Right lobe of liver (tissue), 6 donors: ENCODE measurements around the gene GPRC5A. TPM values are rescaled to one million over a fixed set of nuclear protein-coding genes. Genes with fewer than 3 reads are reported as not detected.

Source experiments
- ATAC-seq, 4 donors: fragments of 200-7000 bp; cut with Tn5 transposase; one replicate each; pipeline ENCODE4 v1.9.1; 2020; ENCODE audit warnings: mild to moderate bottlenecking in 4 of 4, moderate library complexity in 4 of 4
- DNase-seq, 3 donors: peaks; one replicate each; pipeline ENCODE4 v3.0.0-alpha.2; 2020
- H3K27ac ChIP-seq, 3 donors: fragments of 200-600 bp; one replicate each; pipeline ENCODE4 v1.8.0; 2022
- H3K27me3 ChIP-seq, 2 donors: fragments of 200-600 bp; one replicate each; pipeline ENCODE4 v1.8.0; 2022
- H3K36me3 ChIP-seq, 4 donors: fragments of 200-600 bp; sonication (generic) in 1 of 4; one replicate each; pipeline versions ENCODE4 v1.5.1 to v1.8.0; 2017 to 2022; ENCODE audit warnings: control low read depth in 1 of 4
- H3K4me1 ChIP-seq, 4 donors: fragments of 200-600 bp; sonication (generic) in 1 of 4; one replicate each; pipeline versions ENCODE4 v1.5.1 to v1.8.0; 2017 to 2022; ENCODE audit warnings: control low read depth in 1 of 4
- H3K4me3 ChIP-seq, 3 donors: fragments of 200-600 bp; one replicate each; pipeline ENCODE4 v1.8.0; 2022
- H3K9me3 ChIP-seq, 4 donors: fragments of 200-600 bp; sonication (generic) in 1 of 4; one replicate each; pipeline versions ENCODE4 v1.5.1 to v1.8.0; 2017 to 2022; ENCODE audit warnings: control low read depth in 1 of 4
- POLR2A ChIP-seq: fragments of 450-650 bp; IDR thresholded peaks from one replicate; pipeline ENCODE4 v1.6.1; 2017; ENCODE audit warnings: antibody characterized with exemption, mild to moderate bottlenecking
- WGBS: methylation state at CpG from one replicate; pipeline ENCODE4 v1.1.6; 2018; ENCODE audit warnings: low coverage, low lambda C conversion rate; ENCODE audit not compliant: insufficient coverage; ENCODE audit errors: missing lambda C conversion rate; 5-methylcytosine and 5-hydroxymethylcytosine counted together
- intact Hi-C, 2 donors: fragments of 100-400 bp; cut with DNase I; formaldehyde crosslinking; loops; one replicate each; pipeline versions ENCODE4 v1.11.2 to v1.14.1; 2022
- total RNA-seq, 6 experiments: library from RNA; depleted of rRNA in 2 of 6; stranded (reverse); fragments of >200 nt in 2 of 6; fragmentation: NEBNext Ultra II Directional in 3 of 6; extraction: Animal tissue kit (Norgen Biotek cat#: 25700) in 3 of 6; gene quantifications; one replicate each; pipeline versions ENCODE4 v1.1.0 to v1.2.4, GENCODE V29; 2016 to 2023
- TF ChIP-seq, protein P1 (sequence below), 4 donors: fragments of 200-600 bp in 3 of 4; fragments of 450-650 bp in 1 of 4; IDR thresholded peaks; one replicate each; pipeline versions ENCODE4 v1.5.1 to v1.8.0; 2016 to 2022; ENCODE audit warnings: antibody characterized with exemption in 4 of 4, mild to moderate bottlenecking in 2 of 4
- donor health status: DM: no; HTN: yes; CAD: no.
- donor health status: DM: no; HTN: no; CAD: no.
- donor health status: DM: no; HTN: no; CAD: no.
- donor health status: DM: no; HTN: yes; CAD: no.
- donor health status: DM: no; HTN: yes; CAD: no.

GPRC5A gene
- total RNA-seq, 6 experiments from 2014 or later: 0.35 to 0.80 (median 0.44) TPM

DNA sequence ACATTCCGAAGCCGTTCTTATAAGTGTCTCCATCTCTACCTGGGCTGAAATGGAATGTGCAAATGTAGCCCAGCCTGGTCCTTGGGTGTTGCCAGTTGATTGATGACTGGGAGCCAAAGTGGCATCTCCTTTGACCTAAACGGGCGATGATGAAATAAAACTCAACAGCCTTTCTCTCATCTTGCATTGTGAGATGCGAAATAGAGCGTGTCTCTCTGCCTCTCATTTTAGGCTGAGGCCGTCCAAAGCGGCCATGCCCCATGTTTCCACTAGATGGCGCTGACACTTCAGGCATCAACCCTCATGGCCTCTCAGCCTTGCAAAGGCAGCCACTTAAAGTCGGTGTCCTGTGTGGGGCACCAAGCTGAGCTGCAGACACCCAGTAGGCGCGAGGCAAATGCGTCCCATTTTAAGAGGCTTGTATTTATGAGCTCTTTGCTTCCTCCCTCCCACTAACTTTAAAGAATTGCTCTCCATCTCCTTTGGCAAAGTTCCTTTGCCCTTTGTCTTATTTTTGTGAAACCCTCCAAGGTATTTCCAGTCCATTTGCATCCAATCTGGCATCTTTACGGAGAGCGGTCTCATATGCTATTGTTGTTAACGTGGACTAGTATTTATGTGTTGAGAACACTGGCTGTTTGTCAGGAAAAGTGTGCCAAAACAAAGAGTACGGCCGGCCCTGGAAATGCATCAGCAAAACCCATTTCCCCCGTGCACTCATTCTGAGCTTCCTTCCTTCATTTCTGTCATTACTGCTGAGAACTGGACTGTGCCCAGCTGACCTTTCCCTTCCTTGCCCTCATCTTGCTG is 25.0 kb downstream of the GPRC5A start:
- H3K4me1 ChIP-seq: peaks cover 0 to 4% (median 0%) of the 10 kb centered on the region in 4 donors
- H3K4me3 ChIP-seq: no peak overlapping the region
- ATAC-seq: peak; percentile 97 to 99 (median 98)
- H3K27me3 ChIP-seq: no peaks in the 10 kb centered on the region
- no peaks in the 10 kb centered on the region for H3K9me3 ChIP-seq
- no peak overlapping the region for H3K27ac ChIP-seq
- DNase-seq: peak; percentile 78 to 85 (median 82)
- TF ChIP-seq, protein P1, sequence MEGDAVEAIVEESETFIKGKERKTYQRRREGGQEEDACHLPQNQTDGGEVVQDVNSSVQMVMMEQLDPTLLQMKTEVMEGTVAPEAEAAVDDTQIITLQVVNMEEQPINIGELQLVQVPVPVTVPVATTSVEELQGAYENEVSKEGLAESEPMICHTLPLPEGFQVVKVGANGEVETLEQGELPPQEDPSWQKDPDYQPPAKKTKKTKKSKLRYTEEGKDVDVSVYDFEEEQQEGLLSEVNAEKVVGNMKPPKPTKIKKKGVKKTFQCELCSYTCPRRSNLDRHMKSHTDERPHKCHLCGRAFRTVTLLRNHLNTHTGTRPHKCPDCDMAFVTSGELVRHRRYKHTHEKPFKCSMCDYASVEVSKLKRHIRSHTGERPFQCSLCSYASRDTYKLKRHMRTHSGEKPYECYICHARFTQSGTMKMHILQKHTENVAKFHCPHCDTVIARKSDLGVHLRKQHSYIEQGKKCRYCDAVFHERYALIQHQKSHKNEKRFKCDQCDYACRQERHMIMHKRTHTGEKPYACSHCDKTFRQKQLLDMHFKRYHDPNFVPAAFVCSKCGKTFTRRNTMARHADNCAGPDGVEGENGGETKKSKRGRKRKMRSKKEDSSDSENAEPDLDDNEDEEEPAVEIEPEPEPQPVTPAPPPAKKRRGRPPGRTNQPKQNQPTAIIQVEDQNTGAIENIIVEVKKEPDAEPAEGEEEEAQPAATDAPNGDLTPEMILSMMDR (IDR thresholded peaks at IDR 0.05): peak; percentile 96 to 99 (median 98)
- no peak for TF ChIP-seq POLR2A
- intact Hi-C loops: loop anchor here (10.0 kb wide), 3 partner anchors 58 to 298 kb away; no protein-coding TSS in a partner anchor
- H3K36me3 ChIP-seq: no peaks in the 10 kb centered on the region
- 22% methylated on average over 13 of the region's 19 CpGs for WGBS

DNA sequence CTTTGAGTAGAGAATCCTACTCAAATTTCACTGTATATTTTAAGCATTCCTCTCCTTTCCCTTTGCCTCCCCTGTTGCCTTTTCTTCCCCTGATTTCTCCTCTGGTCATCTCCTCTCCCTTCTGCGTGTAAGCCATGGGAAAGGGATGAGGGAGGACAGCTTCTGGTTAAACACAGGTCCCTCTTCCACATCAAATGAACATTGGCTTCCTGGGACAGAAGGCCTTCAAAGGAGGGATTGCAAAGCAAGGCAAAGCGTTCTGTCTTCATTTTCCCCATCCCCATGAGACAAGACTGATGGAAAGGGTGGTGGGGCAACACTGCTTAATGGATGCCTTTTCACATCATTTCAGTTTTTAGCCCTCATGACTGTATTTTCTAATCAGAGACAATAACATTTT is 26.2 kb downstream of the GPRC5A start:
- H3K27me3 ChIP-seq: no peaks in the 10 kb centered on the region
- H3K4me3 ChIP-seq: no peak overlapping the region
- TF ChIP-seq, protein P1 (IDR thresholded peaks at IDR 0.05): no peak
- no peak for TF ChIP-seq POLR2A
- peaks cover 0 to 4% (median 0%) of the 10 kb centered on the region in 4 donors for H3K4me1 ChIP-seq
- DNase-seq (no peak), ATAC-seq (no peak)
- intact Hi-C loops: loop anchor here (10.0 kb wide), 3 partner anchors 57 to 297 kb away; no protein-coding TSS in a partner anchor
- no peaks in the 10 kb centered on the region for H3K9me3 ChIP-seq
- H3K27ac ChIP-seq: no peak overlapping the region
- no peaks in the 10 kb centered on the region for H3K36me3 ChIP-seq
- 72% methylated on average over 2 of the region's 2 CpGs for WGBS

DNA sequence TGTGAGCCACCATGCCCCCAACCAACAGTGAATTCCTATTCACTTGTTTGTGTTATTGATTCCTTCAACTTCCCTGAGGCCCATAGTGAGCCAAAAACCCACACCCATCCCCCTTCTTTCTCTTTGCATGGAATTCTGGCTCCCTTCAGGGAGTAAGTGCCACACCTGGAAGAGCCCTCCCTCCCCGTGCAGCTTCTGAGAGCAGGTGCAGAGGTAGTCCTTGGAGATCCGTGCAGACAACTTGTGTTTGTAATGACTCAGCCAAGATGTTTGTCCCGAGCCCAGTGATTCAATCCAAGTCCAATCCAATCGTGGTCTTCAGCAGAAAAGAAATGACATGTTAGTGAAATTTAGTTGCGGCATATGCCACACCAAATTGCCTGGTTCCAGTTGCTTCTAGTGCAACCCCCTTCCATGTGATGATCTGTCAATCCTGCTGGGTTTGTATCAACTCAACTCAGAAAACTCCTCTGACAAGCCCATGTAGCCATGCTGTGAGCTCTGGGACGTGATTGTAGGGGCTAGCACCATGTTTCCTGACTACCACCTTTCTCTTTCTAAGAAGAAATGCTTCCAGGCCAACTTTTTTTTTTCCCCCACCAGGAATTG is 27.5 kb downstream of the GPRC5A start:
- WGBS: 54% methylated on average over 6 of the region's 6 CpGs
- Histone ChIP-seq H3K4me3 (no peak overlapping the region), H3K4me1 (peaks cover 0 to 4% (median 0%) of the 10 kb centered on the region in 4 donors), H3K27me3 (no peaks in the 10 kb centered on the region), H3K36me3 (no peaks in the 10 kb centered on the region), H3K27ac (no peak overlapping the region), H3K9me3 (no peaks in the 10 kb centered on the region)
- no peak for ATAC-seq
- intact Hi-C loops: loop anchor here (10.0 kb wide), 3 partner anchors 56 to 296 kb away; no protein-coding TSS in a partner anchor
- no peak for DNase-seq
- TF ChIP-seq, protein P1 (IDR thresholded peaks at IDR 0.05): no peak
- no peak for TF ChIP-seq POLR2A

DNA sequence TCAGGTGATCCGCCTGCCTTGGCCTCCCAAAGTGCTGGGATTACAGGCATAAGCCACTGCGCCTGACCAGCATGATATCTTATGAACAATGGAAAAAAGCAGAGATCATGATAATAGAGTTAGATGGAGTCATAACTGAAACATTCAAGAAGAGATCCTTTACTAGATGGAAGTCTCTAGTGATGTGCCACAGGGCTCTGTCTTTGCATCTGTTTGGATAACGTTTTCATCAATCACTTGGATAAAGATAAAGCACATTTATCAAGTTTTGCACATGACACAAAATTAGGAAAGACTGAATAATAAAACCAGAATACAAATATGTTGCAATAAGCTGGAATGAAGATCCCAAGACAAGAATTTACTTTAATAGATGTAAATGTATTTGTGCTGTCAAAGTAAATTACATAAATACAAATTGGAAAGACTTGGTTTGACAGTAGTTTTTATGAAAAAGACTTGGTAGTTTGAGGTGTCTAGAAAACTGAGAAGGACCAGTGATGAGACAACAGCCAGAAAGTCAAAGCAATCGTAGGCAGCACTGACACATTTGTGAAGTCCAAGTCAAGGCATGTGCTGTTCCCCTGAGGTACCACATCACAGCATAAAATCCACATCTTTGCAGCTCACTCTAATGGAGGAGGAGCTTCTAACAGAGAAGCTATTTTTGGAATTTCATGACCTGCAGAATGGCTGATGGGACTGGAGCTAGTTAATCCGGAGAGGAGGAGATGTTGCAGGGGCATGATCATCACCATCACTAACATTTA is 28.5 kb downstream of the GPRC5A start:
- TF ChIP-seq, protein P1 (IDR thresholded peaks at IDR 0.05): no peak
- TF ChIP-seq POLR2A: no peak
- ATAC-seq: no peak
- no peaks in the 10 kb centered on the region for H3K9me3 ChIP-seq
- 61% methylated on average over 5 of the region's 5 CpGs for WGBS
- H3K27me3 ChIP-seq: no peaks in the 10 kb centered on the region
- intact Hi-C loops: loop anchor here (10.0 kb wide), 3 partner anchors 55 to 295 kb away; no protein-coding TSS in a partner anchor
- H3K4me1 ChIP-seq: peaks cover 0 to 4% (median 0%) of the 10 kb centered on the region in 4 donors
- H3K27ac ChIP-seq: no peak overlapping the region
- H3K36me3 ChIP-seq: no peaks in the 10 kb centered on the region
- no peak for DNase-seq
- H3K4me3 ChIP-seq: no peak overlapping the region
